ENCODE data around the gene OLFM1. TPM values are rescaled to one million over a fixed set of nuclear protein-coding genes. Genes with fewer than 3 reads are reported as not detected.
"Not testable (repeated sequence)": the region's sequence is repeated elsewhere in the genome, so short reads cannot be mapped to it uniquely, and the experiment has no call there.

Gene OLFM1
- total RNA-seq, 1 donor from 2014 or later, result not detected

GRCh38 chr9:135106551-135107270, 19.2 kb downstream of the OLFM1 start:
- H3K4me3 ChIP-seq (ENCODE audit: low read depth, low read length), result no peak overlapping the region
- TF ChIP-seq CTCF (conservative IDR thresholded peaks at IDR 0.05; ENCODE audit: low read depth, low read length), result no peak
- DNase-seq (ENCODE audit: low read depth), result no peak

- no peak for DNase-seq (ENCODE audit: low read depth)
- TF ChIP-seq CTCF (conservative IDR thresholded peaks at IDR 0.05; ENCODE audit: low read depth, low read length), result no peak
- H3K4me3 ChIP-seq (ENCODE audit: low read depth, low read length), result no peak overlapping the region
These were observed 20.2 kb downstream of the OLFM1 start for GRCh38 chr9:135107581-135108235.

- TF ChIP-seq CTCF (conservative IDR thresholded peaks at IDR 0.05; ENCODE audit: low read depth, low read length), result no peak
- no peak for DNase-seq (ENCODE audit: low read depth)
- no peak overlapping the region for H3K4me3 ChIP-seq (ENCODE audit: low read depth, low read length)
These were observed 21.5 kb downstream of the OLFM1 start for GRCh38 chr9:135108831-135109510.

- TF ChIP-seq CTCF (conservative IDR thresholded peaks at IDR 0.05; ENCODE audit: low read depth, low read length), result no peak
- no peak overlapping the region for H3K4me3 ChIP-seq (ENCODE audit: low read depth, low read length)
These were observed 22.2 kb downstream of the OLFM1 start for GRCh38 chr9:135109650-135110049.

GRCh38 chr9:135110416-135110815, 22.9 kb downstream of the OLFM1 start:
- H3K4me3 ChIP-seq (ENCODE audit: low read depth, low read length), result no peak overlapping the region
- DNase-seq (ENCODE audit: low read depth), result no peak
- no peak for TF ChIP-seq CTCF (conservative IDR thresholded peaks at IDR 0.05; ENCODE audit: low read depth, low read length)

More at GRCh38 chr9:135109650-135110049, 22.2 kb downstream of the OLFM1 start:
- no peak for DNase-seq (ENCODE audit: low read depth)

- not testable (repeated sequence) for DNase-seq (ENCODE audit: low read depth); H3K4me3 ChIP-seq (ENCODE audit: low read depth, low read length)
These were observed 24.1 kb downstream of the OLFM1 start for GRCh38 chr9:135111600-135111999.

GRCh38 chr9:135116371-135116770, 28.9 kb downstream of the OLFM1 start:
- H3K4me3 ChIP-seq (ENCODE audit: low read depth, low read length), result no peak overlapping the region
- no peak for TF ChIP-seq CTCF (conservative IDR thresholded peaks at IDR 0.05; ENCODE audit: low read depth, low read length)
- DNase-seq (ENCODE audit: low read depth), result no peak

Measured in epithelial cell of proximal tubule (primary cell).